GM23248 (cell line): Measurements from ENCODE around the gene EHMT1. TPM values are rescaled to one million over a fixed set of nuclear protein-coding genes. Genes with fewer than 3 reads are reported as not detected.

ENCODE experiments used
- DNase-seq: peaks from one replicate; pipeline ENCODE4 v3.0.0-alpha.2; 2015
- H2AFZ ChIP-seq: fragments of 200-600 bp; sonication (generic); 2 replicates; pipeline ENCODE4 v1.6.1; 2016; ENCODE audit warnings: antibody characterized with exemption
- H3F3A ChIP-seq: fragments of 200-600 bp; sonication (generic); 2 replicates; pipeline ENCODE4 v1.6.1; 2016; ENCODE audit warnings: mild to moderate bottlenecking, antibody characterized with exemption, mixed run types; ENCODE audit not compliant: insufficient read depth
- H3K27ac ChIP-seq: fragments of 200-600 bp; sonication (generic); 2 replicates; pipeline ENCODE4 v1.5.1; 2016; ENCODE audit warnings: mild to moderate bottlenecking
- H3K27me3 ChIP-seq: fragments of 200-600 bp; sonication (generic); replicated peaks from 2 replicates; pipeline ENCODE4 v1.6.1; 2016; ENCODE audit warnings: mild to moderate bottlenecking; ENCODE audit not compliant: insufficient read depth
- H3K36me3 ChIP-seq: fragments of 200-600 bp; sonication (generic); 2 replicates; pipeline ENCODE4 v1.6.1; 2016; ENCODE audit warnings: low read depth, mild to moderate bottlenecking
- H3K4me1 ChIP-seq: fragments of 200-600 bp; sonication (generic); 2 replicates; pipeline ENCODE4 v1.6.1; 2016; ENCODE audit warnings: mild to moderate bottlenecking; ENCODE audit not compliant: insufficient read depth
- H3K4me2 ChIP-seq: fragments of 200-600 bp; sonication (generic); one replicate; pipeline ENCODE4 v1.6.1; 2016; ENCODE audit warnings: mild to moderate bottlenecking; ENCODE audit not compliant: unreplicated experiment
- H3K4me3 ChIP-seq: fragments of 200-600 bp; sonication (generic); 2 replicates; pipeline ENCODE4 v1.5.1; 2016; ENCODE audit warnings: mild to moderate bottlenecking
- H3K79me2 ChIP-seq: fragments of 200-600 bp; sonication (generic); 2 replicates; pipeline ENCODE4 v1.6.1; 2016; ENCODE audit warnings: mild to moderate bottlenecking; ENCODE audit not compliant: insufficient read depth
- H3K9ac ChIP-seq: fragments of 200-600 bp; sonication (generic); 2 replicates; pipeline ENCODE4 v1.6.1; 2016; ENCODE audit warnings: mild to moderate bottlenecking
- H3K9me2 ChIP-seq: fragments of 200-600 bp; sonication (generic); 2 replicates; pipeline ENCODE4 v1.6.1; 2016; ENCODE audit warnings: mixed run types, mild to moderate bottlenecking, moderate library complexity; ENCODE audit not compliant: insufficient read depth
- H3K9me3 ChIP-seq: fragments of 200-600 bp; sonication (generic); one replicate; pipeline ENCODE4 v1.6.1; 2017; ENCODE audit warnings: low read depth
- H4K20me1 ChIP-seq: fragments of 200-600 bp; sonication (generic); 2 replicates; pipeline ENCODE4 v1.6.0; 2016; ENCODE audit not compliant: insufficient read depth
- EZH2 ChIP-seq: fragments of 200-600 bp; sonication (generic); IDR thresholded peaks from 2 replicates; pipeline ENCODE4 v1.6.1; 2018; ENCODE audit warnings: antibody characterized with exemption, mild to moderate bottlenecking; ENCODE audit not compliant: insufficient read depth, poor library complexity, severe bottlenecking
- EZH2phosphoT487 ChIP-seq: fragments of 200-600 bp; sonication (generic); IDR thresholded peaks from 2 replicates; pipeline ENCODE4 v1.6.1; 2018; ENCODE audit warnings: antibody characterized with exemption, moderate library complexity, mild to moderate bottlenecking, low read depth; ENCODE audit not compliant: insufficient read depth
- WGBS, 2 experiments: methylation state at CpG; one replicate each; pipeline ENCODE4 v1.1.6; 2015 to 2017; ENCODE audit warnings: low lambda C conversion rate in 2 of 2, low coverage in 1 of 2; ENCODE audit errors: missing lambda C conversion rate in 2 of 2; 5-methylcytosine and 5-hydroxymethylcytosine counted together
- in situ Hi-C: fragments of 300-500 bp; cut with MboI; formaldehyde crosslinking; loops from 2 replicates; pipeline ENCODE4 v1.15.0; 2020
- polyA plus RNA-seq: library from polyadenylated mRNA; unstranded; fragments of >200 nt; fragmentation: Nextera tagmentation; extraction: Ambion mirVana; gene quantifications from 2 replicates; pipeline ENCODE4 v1.2.1, GENCODE V29; 2016
- total RNA-seq: library from RNA; depleted of rRNA; stranded (reverse); fragments of >200 nt; shearing (Covaris generic); gene quantifications from 2 replicates; pipeline ENCODE4 v1.2.3, GENCODE V29; 2014

EHMT1 gene
- total and polyA plus RNA-seq, 2 experiments from 2014 or later, result 26.8 to 31.0 TPM

- Histone ChIP-seq H3K79me2 (peaks cover 87% of the 10 kb centered on the region), H3K9ac (no peak overlapping the region), H3K27ac (no peak overlapping the region), H2AFZ (no peak overlapping the region), H3K4me3 (no peak overlapping the region), H3K4me1 (peaks cover 6% of the 10 kb centered on the region), H3K9me3 (no peaks in the 10 kb centered on the region), H3K9me2 (no peaks in the 10 kb centered on the region), H3K27me3 (no peaks in the 10 kb centered on the region), H3F3A (peaks cover 13% of the 10 kb centered on the region), H3K36me3 (peaks cover 13% of the 10 kb centered on the region), H3K4me2 (no peak overlapping the region), H4K20me1 (no peaks in the 10 kb centered on the region)
- in situ Hi-C loops, result no loop called here
- WGBS, 2 experiments, result 98 to 100% methylated on average over 2 of the region's 2 CpGs
- DNase-seq, result no peak
- TF ChIP-seq EZH2 (no peak), EZH2phosphoT487 (no peak)
Observed at GRCh38 chr9:137726764-137727163, 108.0 kb downstream of the EHMT1 start.

- Histone ChIP-seq H3K79me2 (peaks cover 86% of the 10 kb centered on the region), H3K9me2 (no peaks in the 10 kb centered on the region), H4K20me1 (no peaks in the 10 kb centered on the region), H3K9me3 (no peaks in the 10 kb centered on the region), H3K9ac (no peak overlapping the region), H2AFZ (no peak overlapping the region), H3K36me3 (peaks cover 19% of the 10 kb centered on the region), H3K4me2 (no peak overlapping the region), H3K27me3 (no peaks in the 10 kb centered on the region), H3F3A (0 out of 2 replicates have a peak, but pooled peaks cover 6% of the 10 kb centered on the region), H3K27ac (no peak overlapping the region), H3K4me3 (no peak overlapping the region), H3K4me1 (peaks cover 6% of the 10 kb centered on the region)
- TF ChIP-seq EZH2 (no peak), EZH2phosphoT487 (no peak)
- no peak for DNase-seq
- in situ Hi-C loops, result no loop called here
Observed at GRCh38 chr9:137727716-137728115, 108.9 kb downstream of the EHMT1 start.

GRCh38 chr9:137728444-137729311 is 109.9 kb downstream of the EHMT1 start:
- peaks cover 89% of the 10 kb centered on the region for H3K79me2 ChIP-seq
- no peak overlapping the region for H2AFZ ChIP-seq
- no peak overlapping the region for H3K4me2 ChIP-seq
- no peak for DNase-seq
- H3K9me3 ChIP-seq, result no peaks in the 10 kb centered on the region
- TF ChIP-seq EZH2 (no peak), EZH2phosphoT487 (no peak)
- H3K36me3 ChIP-seq, result peaks cover 24% of the 10 kb centered on the region
- no peaks in the 10 kb centered on the region for H3K9me2 ChIP-seq
- H3K4me1 ChIP-seq, result peaks cover 6% of the 10 kb centered on the region
- no peak overlapping the region for H3K9ac ChIP-seq
- no peaks in the 10 kb centered on the region for H4K20me1 ChIP-seq
- 0 out of 2 replicates have a peak, but pooled peaks cover 2% of the 10 kb centered on the region for H3F3A ChIP-seq
- no peak overlapping the region for H3K27ac ChIP-seq
- WGBS, 2 experiments, result 90% methylated on average over 20 of the region's 20 CpGs
- no peak overlapping the region for H3K4me3 ChIP-seq
- in situ Hi-C loops, result no loop called here
- H3K27me3 ChIP-seq, result no peaks in the 10 kb centered on the region

- Histone ChIP-seq H3K79me2 (peaks cover 83% of the 10 kb centered on the region), H3K36me3 (peaks cover 37% of the 10 kb centered on the region)
- in situ Hi-C loops, result no loop called here
Observed at GRCh38 chr9:137731216-137731946, 112.6 kb downstream of the EHMT1 start.

More at GRCh38 chr9:137731216-137731946, 112.6 kb downstream of the EHMT1 start:
- no peaks in the 10 kb centered on the region for H3F3A ChIP-seq
- no peak overlapping the region for H3K4me2 ChIP-seq
- no peak for TF ChIP-seq EZH2
- no peaks in the 10 kb centered on the region for H3K4me1 ChIP-seq
- no peaks in the 10 kb centered on the region for H4K20me1 ChIP-seq
- H2AFZ ChIP-seq, result no peak overlapping the region
- no peaks in the 10 kb centered on the region for H3K9me2 ChIP-seq
- no peak for DNase-seq
- WGBS, 2 experiments, result 98 to 99% methylated on average over 18 of the region's 18 CpGs
- no peaks in the 10 kb centered on the region for H3K27me3 ChIP-seq
- H3K27ac ChIP-seq, result no peak overlapping the region
- H3K4me3 ChIP-seq, result no peak overlapping the region
- no peak overlapping the region for H3K9ac ChIP-seq
- H3K9me3 ChIP-seq, result no peaks in the 10 kb centered on the region
